Measurements from ENCODE around the gene FARS2. TPM values are rescaled to one million over a fixed set of nuclear protein-coding genes. Genes with fewer than 3 reads are reported as not detected.

FARS2 gene
- total RNA-seq, 6 donors from 2014 or later: 16.4 to 34.6 (median 19.9) TPM

DNA sequence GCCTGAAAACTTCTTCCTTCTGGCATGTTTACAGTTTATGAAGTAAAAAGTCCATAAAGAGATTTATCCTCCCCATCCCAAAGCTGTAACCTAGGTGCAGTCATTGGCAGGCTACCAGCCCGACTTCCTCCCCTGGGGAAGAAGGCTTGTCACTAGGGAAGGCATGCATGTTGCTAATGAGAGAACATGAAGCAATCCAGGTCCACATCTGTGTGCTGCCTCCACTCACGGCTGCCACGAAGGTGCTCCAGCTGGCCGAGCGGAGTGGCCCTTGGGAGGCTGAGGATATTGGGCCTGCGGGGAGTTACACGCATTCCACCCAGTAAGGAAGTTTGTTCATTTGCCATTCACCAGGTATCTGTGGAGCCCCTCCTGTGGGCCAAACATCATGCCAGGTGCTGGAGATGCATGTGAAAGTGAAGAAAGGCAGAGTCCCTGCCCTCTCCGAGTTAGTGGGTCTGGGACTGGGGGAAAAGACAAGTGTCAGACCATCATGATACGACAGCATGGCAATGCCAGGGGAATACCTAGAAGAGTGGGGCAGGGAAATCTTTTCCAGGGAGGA is 488.4 kb downstream of the FARS2 start:
- TF ChIP-seq POLR2AphosphoS5 (IDR thresholded peaks at IDR 0.05) (no peak), EP300 (IDR thresholded peaks at IDR 0.05) (no peak), POLR2A (IDR thresholded peaks at IDR 0.05) (no peak)
- TF ChIP-seq, protein P1, sequence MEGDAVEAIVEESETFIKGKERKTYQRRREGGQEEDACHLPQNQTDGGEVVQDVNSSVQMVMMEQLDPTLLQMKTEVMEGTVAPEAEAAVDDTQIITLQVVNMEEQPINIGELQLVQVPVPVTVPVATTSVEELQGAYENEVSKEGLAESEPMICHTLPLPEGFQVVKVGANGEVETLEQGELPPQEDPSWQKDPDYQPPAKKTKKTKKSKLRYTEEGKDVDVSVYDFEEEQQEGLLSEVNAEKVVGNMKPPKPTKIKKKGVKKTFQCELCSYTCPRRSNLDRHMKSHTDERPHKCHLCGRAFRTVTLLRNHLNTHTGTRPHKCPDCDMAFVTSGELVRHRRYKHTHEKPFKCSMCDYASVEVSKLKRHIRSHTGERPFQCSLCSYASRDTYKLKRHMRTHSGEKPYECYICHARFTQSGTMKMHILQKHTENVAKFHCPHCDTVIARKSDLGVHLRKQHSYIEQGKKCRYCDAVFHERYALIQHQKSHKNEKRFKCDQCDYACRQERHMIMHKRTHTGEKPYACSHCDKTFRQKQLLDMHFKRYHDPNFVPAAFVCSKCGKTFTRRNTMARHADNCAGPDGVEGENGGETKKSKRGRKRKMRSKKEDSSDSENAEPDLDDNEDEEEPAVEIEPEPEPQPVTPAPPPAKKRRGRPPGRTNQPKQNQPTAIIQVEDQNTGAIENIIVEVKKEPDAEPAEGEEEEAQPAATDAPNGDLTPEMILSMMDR (IDR thresholded peaks at IDR 0.05): no peak
- DNase-seq: no peak
- no peak overlapping the region for H3K27ac ChIP-seq
- WGBS, 2 donors: 96 to 98% methylated on average over 9 of the region's 9 CpGs
- H3K27me3 ChIP-seq: no peaks in the 10 kb centered on the region
- no peaks in the 10 kb centered on the region for H3K4me1 ChIP-seq
- H3K4me3 ChIP-seq: no peak overlapping the region
- H3K9me3 ChIP-seq: peaks cover 0 to 15% (median 5%) of the 10 kb centered on the region in 4 donors
- ATAC-seq (ENCODE audit: low FRiP score in 2 of 2): no peak
- no peaks in the 10 kb centered on the region for H3K36me3 ChIP-seq

DNA sequence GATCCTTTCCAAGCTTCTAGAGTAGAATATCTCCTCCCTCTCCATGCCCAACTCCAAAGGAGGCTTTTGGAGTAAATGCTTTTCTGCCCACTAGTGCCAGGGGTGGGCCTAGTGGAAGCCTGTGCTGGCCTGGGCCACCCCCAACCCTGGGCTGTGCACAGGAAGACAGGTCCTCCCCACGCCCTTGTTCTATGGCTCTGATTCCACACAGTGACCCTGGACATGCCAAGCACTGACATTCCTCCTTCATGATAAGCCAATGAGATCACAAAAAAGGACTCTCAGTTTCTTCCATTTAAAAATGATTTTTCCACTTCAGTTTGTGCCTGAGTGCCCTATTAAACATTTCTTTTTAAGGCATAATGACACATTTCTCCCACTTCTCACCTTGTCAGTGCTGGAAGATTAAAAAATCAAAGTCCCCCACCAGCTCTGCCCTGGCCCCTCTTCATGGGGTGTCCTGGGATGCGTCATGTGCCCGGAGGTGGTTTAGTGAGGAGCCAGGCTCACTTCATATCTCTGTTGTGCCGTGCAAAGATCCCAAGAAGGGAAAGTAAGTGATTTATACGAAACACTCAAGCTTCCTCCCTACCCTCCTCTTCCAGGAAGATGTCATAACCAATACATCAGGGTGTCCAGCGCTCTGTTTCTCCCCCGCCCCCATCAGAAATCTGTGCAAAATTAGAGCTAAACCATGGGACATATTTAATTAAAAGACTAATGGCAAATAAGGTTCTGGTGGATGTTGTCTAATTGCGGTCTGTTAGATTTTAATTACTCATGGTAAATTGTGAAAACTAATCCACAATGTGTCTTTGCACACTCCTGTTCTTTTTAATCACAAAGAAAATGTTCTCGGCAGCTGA is 490.4 kb downstream of the FARS2 start:
- TF ChIP-seq, protein P1 (IDR thresholded peaks at IDR 0.05): no peak
- TF ChIP-seq EP300 (IDR thresholded peaks at IDR 0.05) (no peak), POLR2A (IDR thresholded peaks at IDR 0.05) (no peak), POLR2AphosphoS5 (IDR thresholded peaks at IDR 0.05) (no peak)
- no peak for ATAC-seq (ENCODE audit: low FRiP score in 2 of 2)
- Histone ChIP-seq H3K4me3 (no peak overlapping the region), H3K36me3 (no peaks in the 10 kb centered on the region), H3K27me3 (no peaks in the 10 kb centered on the region), H3K9me3 (peaks cover 3 to 20% (median 6%) of the 10 kb centered on the region in 4 donors), H3K4me1 (no peaks in the 10 kb centered on the region), H3K27ac (no peak overlapping the region)
- no peak for DNase-seq
- WGBS, 2 donors: 87 to 89% methylated on average over 9 of the region's 9 CpGs

GRCh38 chr6:5752391-5752680 is 491.0 kb downstream of the FARS2 start:
- peaks cover 3 to 20% (median 6%) of the 10 kb centered on the region in 4 donors for H3K9me3 ChIP-seq
- H3K4me3 ChIP-seq: no peak overlapping the region
- H3K36me3 ChIP-seq: no peaks in the 10 kb centered on the region
- no peak overlapping the region for H3K27ac ChIP-seq
- ATAC-seq (ENCODE audit: low FRiP score in 2 of 2) (no peak), DNase-seq (no peak)
- WGBS, 2 donors: 76 to 85% methylated on average over 5 of the region's 5 CpGs
- no peaks in the 10 kb centered on the region for H3K4me1 ChIP-seq
- TF ChIP-seq EP300 (IDR thresholded peaks at IDR 0.05) (no peak), POLR2AphosphoS5 (IDR thresholded peaks at IDR 0.05) (no peak), POLR2A (IDR thresholded peaks at IDR 0.05) (no peak)
- TF ChIP-seq, protein P1 (IDR thresholded peaks at IDR 0.05): no peak
- no peaks in the 10 kb centered on the region for H3K27me3 ChIP-seq

DNA sequence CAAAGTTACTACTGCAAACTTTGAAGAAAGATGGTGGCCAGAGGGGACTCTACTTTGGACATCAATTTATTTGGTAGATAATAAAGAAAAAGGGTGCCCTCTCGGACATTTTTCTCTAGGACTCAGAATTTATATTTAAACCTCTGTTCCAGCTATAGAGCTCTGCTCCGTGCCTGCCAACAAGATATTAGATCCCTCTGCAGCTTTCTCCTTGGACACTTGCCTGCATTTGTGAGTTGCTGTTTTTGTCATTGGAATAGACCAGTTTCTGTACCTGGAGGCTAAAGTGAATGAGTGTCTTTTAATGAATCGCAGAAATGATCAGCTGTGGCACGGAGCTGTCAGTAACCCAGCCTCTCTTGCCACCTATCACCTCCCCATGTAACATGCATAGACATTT is 491.9 kb downstream of the FARS2 start:
- 99% methylated on average over 4 of the region's 4 CpGs for WGBS, 2 donors

More for the DNA sequence above, 491.9 kb downstream of the FARS2 start:
- Histone ChIP-seq H3K4me1 (no peaks in the 10 kb centered on the region), H3K9me3 (peaks cover 3 to 20% (median 6%) of the 10 kb centered on the region in 4 donors), H3K36me3 (no peaks in the 10 kb centered on the region), H3K27ac (no peak overlapping the region), H3K4me3 (no peak overlapping the region), H3K27me3 (no peaks in the 10 kb centered on the region)
- DNase-seq: no peak
- TF ChIP-seq POLR2A (IDR thresholded peaks at IDR 0.05) (no peak), POLR2AphosphoS5 (IDR thresholded peaks at IDR 0.05) (no peak), EP300 (IDR thresholded peaks at IDR 0.05) (no peak)
- TF ChIP-seq, protein P1 (IDR thresholded peaks at IDR 0.05): no peak
- ATAC-seq (ENCODE audit: low FRiP score in 2 of 2): no peak
